AG09319 (cell line): ENCODE measurements around the gene NUB1.

Source experiments
- DNase-seq: peaks from one replicate; pipeline ENCODE4 v3.0.0-alpha.2; 2010; ENCODE audit warnings: low read depth; ENCODE audit errors: extremely low read depth
- TF ChIP-seq, protein P1 (sequence below): IDR thresholded peaks from 2 replicates; pipeline ENCODE4 v1.5.1; 2011; ENCODE audit warnings: low read depth, mild to moderate bottlenecking, inconsistent platforms, low read length, moderate library complexity

NUB1 gene

DNA sequence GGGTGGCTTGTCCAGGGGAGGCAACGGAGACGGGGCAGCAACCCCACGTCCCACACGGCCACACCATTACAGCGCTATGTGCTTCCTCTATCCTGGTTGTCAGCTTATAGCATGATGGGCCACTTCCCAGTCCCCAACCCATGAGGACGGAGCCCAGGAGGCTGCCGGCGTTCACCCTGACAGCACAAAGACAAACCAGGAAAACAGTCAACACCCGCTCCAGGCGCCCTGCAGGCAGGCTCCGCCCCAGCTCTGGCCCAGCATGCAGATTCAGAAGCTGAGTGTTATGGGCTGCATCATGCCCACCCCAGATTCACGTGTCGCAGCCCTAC is 53.4 kb downstream of the NUB1 start:
- no peak for DNase-seq
- TF ChIP-seq, protein P1, sequence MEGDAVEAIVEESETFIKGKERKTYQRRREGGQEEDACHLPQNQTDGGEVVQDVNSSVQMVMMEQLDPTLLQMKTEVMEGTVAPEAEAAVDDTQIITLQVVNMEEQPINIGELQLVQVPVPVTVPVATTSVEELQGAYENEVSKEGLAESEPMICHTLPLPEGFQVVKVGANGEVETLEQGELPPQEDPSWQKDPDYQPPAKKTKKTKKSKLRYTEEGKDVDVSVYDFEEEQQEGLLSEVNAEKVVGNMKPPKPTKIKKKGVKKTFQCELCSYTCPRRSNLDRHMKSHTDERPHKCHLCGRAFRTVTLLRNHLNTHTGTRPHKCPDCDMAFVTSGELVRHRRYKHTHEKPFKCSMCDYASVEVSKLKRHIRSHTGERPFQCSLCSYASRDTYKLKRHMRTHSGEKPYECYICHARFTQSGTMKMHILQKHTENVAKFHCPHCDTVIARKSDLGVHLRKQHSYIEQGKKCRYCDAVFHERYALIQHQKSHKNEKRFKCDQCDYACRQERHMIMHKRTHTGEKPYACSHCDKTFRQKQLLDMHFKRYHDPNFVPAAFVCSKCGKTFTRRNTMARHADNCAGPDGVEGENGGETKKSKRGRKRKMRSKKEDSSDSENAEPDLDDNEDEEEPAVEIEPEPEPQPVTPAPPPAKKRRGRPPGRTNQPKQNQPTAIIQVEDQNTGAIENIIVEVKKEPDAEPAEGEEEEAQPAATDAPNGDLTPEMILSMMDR: no peak

DNA sequence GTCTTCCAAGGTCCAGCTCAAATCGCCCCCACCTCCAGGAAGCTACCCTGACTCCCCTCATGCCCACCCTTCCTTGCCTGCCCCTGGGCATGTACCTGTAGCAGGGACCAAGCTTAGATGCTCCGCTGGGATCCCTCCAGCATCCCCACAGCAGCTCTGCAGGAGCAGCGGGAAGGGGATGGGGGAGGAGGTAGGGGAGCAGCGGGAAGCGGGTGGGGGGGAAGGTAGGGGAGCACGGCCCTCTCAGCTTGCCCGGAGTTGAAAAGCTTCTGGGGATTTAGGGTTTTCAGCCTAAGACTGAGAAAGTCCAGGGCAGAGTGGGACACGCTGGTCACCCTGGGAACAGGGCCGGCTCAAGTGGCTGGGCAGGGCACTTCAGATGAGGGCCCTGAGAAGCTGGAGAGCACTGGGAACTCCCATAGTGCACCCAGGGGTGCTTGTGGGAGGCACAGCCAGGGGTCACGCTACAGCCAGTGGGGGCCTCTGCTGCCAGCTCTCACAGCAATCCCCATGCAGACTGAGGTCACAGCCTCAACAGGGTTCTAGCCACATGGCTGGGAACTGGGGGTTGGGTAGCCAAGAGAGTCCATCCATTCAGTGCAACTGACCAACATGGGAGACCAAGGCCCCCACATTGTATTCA is 54.8 kb downstream of the NUB1 start:
- DNase-seq: no peak
- TF ChIP-seq, protein P1: no peak

DNA sequence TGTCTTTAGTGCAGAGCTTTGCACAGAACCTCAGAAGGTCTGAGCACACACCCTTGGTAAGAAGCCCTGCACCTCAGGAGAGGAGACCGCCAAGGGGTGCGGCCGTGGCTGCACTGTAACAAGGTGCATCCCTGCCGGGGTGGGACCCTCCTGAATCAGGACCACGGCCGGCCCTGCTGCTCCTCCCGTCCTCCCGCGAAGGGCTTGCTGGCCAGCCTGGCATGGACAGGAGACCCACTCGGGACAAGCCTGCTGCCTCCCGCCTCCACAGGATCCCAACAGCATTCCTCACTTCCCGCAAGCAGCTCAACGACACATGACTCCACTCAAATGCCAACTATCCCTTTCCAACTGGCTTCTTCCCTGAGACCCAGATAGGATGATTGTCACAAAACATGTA is 55.4 kb downstream of the NUB1 start:
- no peak for DNase-seq
- TF ChIP-seq, protein P1: no peak

DNA sequence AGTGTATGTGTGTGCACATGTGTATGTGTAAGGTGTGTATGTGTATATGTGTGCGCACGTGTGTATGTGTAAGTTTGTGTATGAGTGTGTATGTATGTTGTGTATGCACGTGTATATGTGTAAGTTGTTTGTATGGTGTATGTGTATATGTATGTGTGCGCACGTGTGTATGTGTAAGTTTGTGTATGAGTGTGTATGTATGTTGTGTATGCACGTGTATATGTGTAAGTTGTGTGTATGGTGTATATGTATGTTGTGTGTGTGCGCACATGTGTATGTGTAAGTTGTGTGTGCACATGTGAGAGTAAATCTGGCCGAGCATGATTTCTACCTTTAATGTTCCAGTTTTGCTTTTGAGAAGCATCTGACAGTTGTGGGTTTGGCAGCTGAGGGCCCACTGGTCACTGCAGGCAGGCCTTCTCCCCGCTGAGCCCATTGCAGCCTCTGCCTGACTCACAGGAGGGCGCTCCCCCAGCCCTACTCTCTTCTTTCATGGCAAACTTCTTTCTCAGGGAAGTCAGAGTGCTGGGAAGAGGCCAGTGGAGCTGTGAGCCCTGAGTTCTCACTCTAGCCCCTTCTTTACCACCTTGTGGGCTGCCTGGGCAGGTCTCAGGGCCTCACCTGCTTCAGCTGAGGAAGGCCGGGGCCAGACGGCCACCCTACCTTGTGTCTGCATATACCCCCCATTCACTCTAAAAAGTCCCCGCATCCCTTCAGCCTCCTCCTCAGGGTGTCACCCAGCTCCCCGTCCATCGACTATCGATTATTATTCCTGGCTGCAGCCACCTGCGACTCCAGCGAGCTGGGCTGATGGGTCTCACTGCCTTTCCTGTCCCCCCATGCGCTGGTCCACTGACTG is 57.1 kb downstream of the NUB1 start:
- TF ChIP-seq, protein P1: no peak
- DNase-seq: no peak

DNA sequence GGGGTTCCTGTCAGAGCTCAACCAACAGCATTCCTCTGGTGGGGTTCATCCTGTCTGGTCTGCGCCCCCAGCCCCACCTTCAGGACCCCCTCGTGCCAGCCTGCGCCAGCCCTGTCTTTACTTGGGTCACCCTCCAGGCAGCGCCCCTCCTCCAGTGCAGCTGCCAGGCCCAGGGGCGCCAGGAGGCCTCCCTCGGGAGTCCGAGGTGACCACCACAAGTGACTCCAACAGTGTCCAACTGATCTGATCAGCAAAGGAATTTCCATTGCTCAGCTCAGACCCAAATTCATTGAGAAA is 57.6 kb downstream of the NUB1 start:
- DNase-seq: no peak
- TF ChIP-seq, protein P1: no peak

DNA sequence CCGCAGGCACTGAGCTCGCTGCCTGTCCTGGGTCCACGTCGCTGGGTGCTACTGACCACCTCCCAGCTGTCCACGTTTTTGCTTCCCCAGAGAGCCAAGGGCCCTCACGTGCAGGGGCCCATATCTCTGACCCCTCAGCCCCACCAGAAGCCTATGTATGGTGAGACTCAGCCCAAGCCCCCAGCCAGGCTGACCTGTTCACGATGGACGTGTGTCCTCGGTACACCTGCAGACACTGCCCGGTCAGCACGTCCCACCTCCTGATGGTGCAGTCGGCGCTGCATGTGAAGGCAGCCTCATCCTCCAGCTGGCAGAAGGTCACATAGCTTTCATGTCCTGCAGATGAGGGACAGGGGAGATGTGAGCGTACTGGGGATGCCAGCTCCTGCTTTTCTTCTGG is 58.3 kb downstream of the NUB1 start:
- DNase-seq: no peak
- TF ChIP-seq, protein P1: no peak

DNA sequence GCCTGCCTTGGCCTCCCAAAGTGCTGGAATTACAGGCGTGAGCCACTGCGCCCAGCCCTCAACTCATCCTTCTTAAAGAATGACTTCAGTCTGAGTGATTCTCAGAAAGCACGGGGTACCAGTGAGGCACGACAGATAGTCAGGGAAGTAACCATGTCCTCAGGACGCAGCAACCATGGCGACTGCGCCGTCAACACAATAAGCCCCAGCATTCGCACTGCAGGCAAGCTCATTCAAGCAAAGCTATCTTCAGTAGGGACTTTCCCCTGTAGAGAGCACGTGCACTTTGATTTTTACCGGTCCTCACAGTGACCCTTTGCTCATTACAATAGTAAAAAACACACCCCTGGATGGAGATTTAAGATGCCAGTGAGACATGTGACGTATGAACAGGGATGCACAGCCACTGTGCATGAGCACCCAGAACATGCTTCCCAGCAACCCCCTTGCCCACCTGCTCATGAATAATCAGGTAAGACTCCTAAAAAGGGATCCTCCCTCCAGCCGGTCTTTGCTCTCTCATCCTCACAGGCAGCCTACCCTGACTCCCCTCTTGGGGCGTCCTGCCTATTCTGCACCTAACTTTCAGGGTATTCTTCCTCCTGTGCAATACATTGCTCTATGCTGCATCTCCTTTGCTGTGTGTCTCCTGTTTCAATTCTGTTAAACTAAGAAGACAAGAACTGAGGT is 59.2 kb downstream of the NUB1 start:
- TF ChIP-seq, protein P1: no peak

More for the DNA sequence above, 59.2 kb downstream of the NUB1 start:
- DNase-seq: no peak
